Liver (tissue), 9 donors: ENCODE measurements around the gene TCF7L1. TPM values are rescaled to one million over a fixed set of nuclear protein-coding genes. Genes with fewer than 3 reads are reported as not detected.

Experiments used
- DNase-seq: peaks from one replicate; pipeline ENCODE4 v3.0.0-alpha.2; 2017; ENCODE audit warnings: low spot score
- H3K27ac ChIP-seq, 2 donors: one replicate each; pipeline ENCODE4 v1.7.0; 2013; ENCODE audit warnings: inconsistent platforms in 2 of 2, low read length in 2 of 2, control low read depth in 1 of 2, low read depth in 1 of 2, mild to moderate bottlenecking in 1 of 2
- H3K27me3 ChIP-seq, 4 donors: one replicate each; pipeline versions ENCODE4 v1.6.1 to v1.7.0; 2013; ENCODE audit warnings: low read length in 3 of 4, inconsistent platforms in 1 of 4, mild to moderate bottlenecking in 1 of 4, moderate library complexity in 1 of 4; ENCODE audit not compliant: control insufficient read depth in 4 of 4, insufficient read depth in 4 of 4
- H3K36me3 ChIP-seq, 4 donors: one replicate each; pipeline versions ENCODE4 v1.6.1 to v1.7.0; 2013; ENCODE audit warnings: low read length in 3 of 4, mild to moderate bottlenecking in 3 of 4, low read depth in 1 of 4, moderate library complexity in 1 of 4; ENCODE audit not compliant: control insufficient read depth in 4 of 4, insufficient read depth in 3 of 4
- H3K4me1 ChIP-seq, 4 donors: one replicate each; pipeline versions ENCODE4 v1.6.1 to v1.7.0; 2013; ENCODE audit warnings: low read length in 3 of 4, mild to moderate bottlenecking in 3 of 4, moderate library complexity in 1 of 4; ENCODE audit not compliant: control insufficient read depth in 4 of 4, insufficient read depth in 4 of 4
- H3K4me3 ChIP-seq, 3 donors: one replicate each; pipeline versions ENCODE4 v1.6.1 to v1.7.0; 2013; ENCODE audit warnings: low read length in 3 of 3, control low read depth in 1 of 3, low read depth in 1 of 3, mild to moderate bottlenecking in 1 of 3
- H3K9ac ChIP-seq, 2 donors: one replicate each; pipeline ENCODE4 v1.7.0; 2013; ENCODE audit warnings: low read length in 2 of 2, mild to moderate bottlenecking in 2 of 2, moderate library complexity in 2 of 2, control low read depth in 1 of 2, low read depth in 1 of 2
- H3K9me3 ChIP-seq, 4 donors: one replicate each; pipeline versions ENCODE4 v1.6.1 to v1.7.0; 2013; ENCODE audit warnings: low read length in 3 of 4; ENCODE audit not compliant: control insufficient read depth in 4 of 4
- EGR1 ChIP-seq, 2 donors: IDR thresholded peaks; 2 replicates each; pipeline ENCODE4 v1.6.1; 2016 to 2018; ENCODE audit warnings: antibody characterized with exemption in 2 of 2, low read depth in 2 of 2
- FOXA1 ChIP-seq: IDR thresholded peaks from 2 replicates; pipeline ENCODE4 v1.6.1; 2016; ENCODE audit warnings: antibody characterized with exemption
- FOXA2 ChIP-seq: IDR thresholded peaks from 2 replicates; pipeline ENCODE4 v1.6.1; 2016; ENCODE audit warnings: antibody characterized with exemption
- GABPA ChIP-seq, 2 donors: IDR thresholded peaks in 1 of 2; conservative IDR thresholded peaks in 1 of 2; 2 replicates each; pipeline ENCODE4 v1.6.1; 2016; ENCODE audit warnings: antibody characterized with exemption in 2 of 2, mild to moderate bottlenecking in 1 of 2, moderate library complexity in 1 of 2
- HNF4A ChIP-seq, 2 donors: conservative IDR thresholded peaks; 2 replicates each; pipeline ENCODE4 v1.6.1; 2016; ENCODE audit warnings: antibody characterized with exemption in 2 of 2, mild to moderate bottlenecking in 2 of 2
- HNF4G ChIP-seq: IDR thresholded peaks from 2 replicates; pipeline ENCODE4 v1.6.1; 2016; ENCODE audit warnings: antibody characterized with exemption
- MAX ChIP-seq: IDR thresholded peaks from 2 replicates; pipeline ENCODE4 v1.6.1; 2016; ENCODE audit warnings: antibody characterized with exemption
- RAD21 ChIP-seq, 2 donors: IDR thresholded peaks; 2 replicates each; pipeline ENCODE4 v1.6.1; 2016; ENCODE audit warnings: antibody characterized with exemption in 2 of 2, mild to moderate bottlenecking in 2 of 2
- REST ChIP-seq: IDR thresholded peaks from 2 replicates; pipeline ENCODE4 v1.6.1; 2016; ENCODE audit warnings: antibody characterized with exemption, mild to moderate bottlenecking
- RXRA ChIP-seq, 2 donors: IDR thresholded peaks; 2 replicates each; pipeline ENCODE4 v1.6.1; 2017 to 2018; ENCODE audit warnings: antibody characterized with exemption in 2 of 2, mild to moderate bottlenecking in 1 of 2
- SP1 ChIP-seq: IDR thresholded peaks from 2 replicates; pipeline ENCODE4 v1.6.1; 2018; ENCODE audit warnings: antibody characterized with exemption, mild to moderate bottlenecking
- TAF1 ChIP-seq: conservative IDR thresholded peaks from 2 replicates; pipeline ENCODE4 v1.6.1; 2016; ENCODE audit warnings: antibody characterized with exemption, mild to moderate bottlenecking
- YY1 ChIP-seq: IDR thresholded peaks from 2 replicates; pipeline ENCODE4 v1.6.1; 2016; ENCODE audit warnings: antibody characterized with exemption, mild to moderate bottlenecking
- WGBS: extraction: QIAGEN DNeasy Blood & Tissue Kit; methylation state at CpG from one replicate; pipeline ENCODE4 v1.1.7; 2013; 5-methylcytosine and 5-hydroxymethylcytosine counted together
- polyA plus RNA-seq, 2 donors: library from polyadenylated mRNA; stranded (reverse) in 1 of 2; unstranded in 1 of 2; fragments of 200-250 nt in 1 of 2; fragments of >200 nt in 1 of 2; fragmentation: Nextera tagmentation in 1 of 2; extraction: Ambion mirVana in 1 of 2; gene quantifications; one replicate each; pipeline versions ENCODE4 v1.2.1 to v1.2.3, GENCODE V29; 2013 to 2015
- total RNA-seq, 2 donors: library from RNA; depleted of rRNA; stranded (reverse); fragments of >200 nt; gene quantifications; one replicate each; pipeline ENCODE4 v1.2.3, GENCODE V29; 2014
- TF ChIP-seq, protein P1 (sequence below): IDR thresholded peaks from 2 replicates; pipeline ENCODE4 v1.6.1; 2016; ENCODE audit warnings: antibody characterized with exemption
- TF ChIP-seq, protein P2 (sequence below): IDR thresholded peaks from 2 replicates; pipeline ENCODE4 v1.6.1; 2016; ENCODE audit warnings: antibody characterized with exemption
- donor health status: healthy.
- donor health status: healthy.
- donor health status: healthy.
- donor health status: healthy.
- donor health status: healthy.

The TCF7L1 gene
- total and polyA plus RNA-seq, 4 donors = 1.6 to 6.0 (median 4.8) TPM

GRCh38 chr2:85184231-85184630, 51.0 kb downstream of the TCF7L1 start:
- Histone ChIP-seq H3K4me1 (peaks cover 0 to 4% (median 0%) of the 10 kb centered on the region in 4 donors), H3K9ac (no peak overlapping the region), H3K4me3 (no peak overlapping the region), H3K36me3 (no peaks in the 10 kb centered on the region), H3K27me3 (no peaks in the 10 kb centered on the region), H3K27ac (no peak overlapping the region), H3K9me3 (no peaks in the 10 kb centered on the region)
- TF ChIP-seq FOXA1 (no peak), TAF1 (no peak), HNF4A (conservative IDR thresholded peaks at IDR 0.05) (no peak)
- DNase-seq = no peak
- 96% methylated on average over 9 of the region's 9 CpGs for WGBS

DNA sequence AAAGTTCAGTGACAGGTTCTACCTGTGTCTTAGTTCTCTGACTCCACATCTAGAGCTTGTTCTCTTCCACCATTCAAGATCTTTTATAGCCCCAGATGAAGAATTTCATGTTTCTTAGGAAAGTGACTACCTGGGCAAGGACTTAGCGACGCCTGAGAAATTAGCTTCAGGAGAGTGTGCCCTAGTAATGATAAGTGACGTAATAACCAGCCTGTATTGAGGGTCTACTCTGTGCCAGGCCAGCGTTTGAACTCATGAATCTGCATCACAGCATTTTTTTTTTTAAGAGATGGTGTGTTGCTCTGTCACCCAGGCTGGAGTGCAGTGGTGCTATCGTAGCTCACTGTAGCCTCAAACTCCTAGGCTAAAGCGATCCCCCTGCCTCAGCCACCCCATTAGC, 51.8 kb downstream of the TCF7L1 start:
- Histone ChIP-seq H3K27me3 (no peaks in the 10 kb centered on the region), H3K4me3 (no peak overlapping the region), H3K36me3 (no peaks in the 10 kb centered on the region), H3K9ac (no peak overlapping the region), H3K27ac (no peak overlapping the region), H3K9me3 (no peaks in the 10 kb centered on the region), H3K4me1 (peaks cover 0 to 4% (median 0%) of the 10 kb centered on the region in 4 donors)
- DNase-seq = no peak
- 96% methylated on average over 6 of the region's 6 CpGs for WGBS
- TF ChIP-seq YY1 (no peak), TAF1 (no peak)

- H3K36me3 ChIP-seq = no peaks in the 10 kb centered on the region
- H3K4me1 ChIP-seq = peaks cover 0 to 4% (median 0%) of the 10 kb centered on the region in 4 donors
- H3K27me3 ChIP-seq = no peaks in the 10 kb centered on the region
- TF ChIP-seq, protein P1, sequence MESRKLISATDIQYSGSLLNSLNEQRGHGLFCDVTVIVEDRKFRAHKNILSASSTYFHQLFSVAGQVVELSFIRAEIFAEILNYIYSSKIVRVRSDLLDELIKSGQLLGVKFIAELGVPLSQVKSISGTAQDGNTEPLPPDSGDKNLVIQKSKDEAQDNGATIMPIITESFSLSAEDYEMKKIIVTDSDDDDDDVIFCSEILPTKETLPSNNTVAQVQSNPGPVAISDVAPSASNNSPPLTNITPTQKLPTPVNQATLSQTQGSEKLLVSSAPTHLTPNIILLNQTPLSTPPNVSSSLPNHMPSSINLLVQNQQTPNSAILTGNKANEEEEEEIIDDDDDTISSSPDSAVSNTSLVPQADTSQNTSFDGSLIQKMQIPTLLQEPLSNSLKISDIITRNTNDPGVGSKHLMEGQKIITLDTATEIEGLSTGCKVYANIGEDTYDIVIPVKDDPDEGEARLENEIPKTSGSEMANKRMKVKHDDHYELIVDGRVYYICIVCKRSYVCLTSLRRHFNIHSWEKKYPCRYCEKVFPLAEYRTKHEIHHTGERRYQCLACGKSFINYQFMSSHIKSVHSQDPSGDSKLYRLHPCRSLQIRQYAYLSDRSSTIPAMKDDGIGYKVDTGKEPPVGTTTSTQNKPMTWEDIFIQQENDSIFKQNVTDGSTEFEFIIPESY = no peak
- TF ChIP-seq HNF4A (conservative IDR thresholded peaks at IDR 0.05) (no peak), REST (no peak), YY1 (no peak), RAD21 (IDR thresholded peaks at IDR 0.05) (no peak), RXRA (IDR thresholded peaks at IDR 0.05) (no peak), FOXA2 (no peak), EGR1 (IDR thresholded peaks at IDR 0.05; ENCODE audit: low read depth in 2 of 2) (no peak), HNF4G (no peak), MAX (no peak), SP1 (no peak), GABPA (IDR thresholded peaks at IDR 0.05 in 1 of 2, conservative IDR thresholded peaks at IDR 0.05 in 1 of 2) (no peak)
- TF ChIP-seq, protein P2, sequence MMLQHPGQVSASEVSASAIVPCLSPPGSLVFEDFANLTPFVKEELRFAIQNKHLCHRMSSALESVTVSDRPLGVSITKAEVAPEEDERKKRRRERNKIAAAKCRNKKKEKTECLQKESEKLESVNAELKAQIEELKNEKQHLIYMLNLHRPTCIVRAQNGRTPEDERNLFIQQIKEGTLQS = no peak
- H3K9me3 ChIP-seq = no peaks in the 10 kb centered on the region
- H3K4me3 ChIP-seq = no peak overlapping the region
- H3K9ac ChIP-seq = no peak overlapping the region
- DNase-seq = no peak
- no peak overlapping the region for H3K27ac ChIP-seq
- 78% methylated on average over 7 of the region's 7 CpGs for WGBS
These were observed 52.3 kb downstream of the TCF7L1 start for GRCh38 chr2:85185431-85185940.
